HCT116 (cell line): ENCODE results near the gene DLG5. TPM values are rescaled to one million over a fixed set of nuclear protein-coding genes. Genes with fewer than 3 reads are reported as not detected.

Experiments
- ATAC-seq: fragments of 200-7000 bp; cut with Tn5 transposase; 2 replicates; pipeline ENCODE4 v1.9.1; 2020; ENCODE audit warnings: mild to moderate bottlenecking, moderate library complexity
- BruUV-seq: library from RNA; stranded (reverse); fragments of 400-500 nt; replicated peaks from 2 replicates; lab custom pipeline; 2021; lab: Mats Ljungman, UMichigan
- CTCF ChIA-PET: fragments of 300-600 bp; sonication (Branson Sonifier 250); formaldehyde crosslinking; loops from one replicate; lab custom pipeline; 2021; ENCODE audit warnings: antibody characterized with exemption; lab: Charles Lee
- POLR2A ChIA-PET: fragments of 300-600, 350-600 bp; sonication (Branson Sonifier 250); formaldehyde crosslinking; loops from one replicate; lab custom pipeline; 2021; ENCODE audit warnings: antibody characterized with exemption; lab: Charles Lee
- RAD21 ChIA-PET, 2 experiments: fragments of 300-600 bp; sonication (Branson Sonifier 250); formaldehyde crosslinking; loops; one replicate each; lab custom pipeline; 2023; ENCODE audit warnings: low total read pairs in 2 of 2; ENCODE audit not compliant: uncharacterized antibody in 2 of 2, unreplicated experiment in 2 of 2, low non-redundant PET in 1 of 2; lab: Charles Lee
- DNase-seq: peaks from one replicate; pipeline ENCODE4 v3.0.0-alpha.2; 2010; ENCODE audit warnings: low read depth, low spot score
- H2AFZ ChIP-seq: fragments of 200-600 bp; shearing (Covaris generic), sonication (generic); 2 replicates; pipeline ENCODE4 v1.6.1; 2017; ENCODE audit warnings: low read depth, mixed run types, mixed read lengths, antibody characterized with exemption, low read length; ENCODE audit not compliant: poor library complexity, severe bottlenecking
- H3K27ac ChIP-seq: 2 replicates; pipeline ENCODE4 v1.5.1; 2012; ENCODE audit warnings: low read depth, low read length
- H3K27me3 ChIP-seq: fragments of 200-600 bp; sonication (generic); 2 replicates; pipeline ENCODE4 v1.6.1; 2016; ENCODE audit warnings: mixed run types, low read length, mixed read lengths; ENCODE audit not compliant: insufficient read depth
- H3K36me3 ChIP-seq, 2 experiments: fragments of 200-500 bp in 1 of 2; fragments of 200-600 bp in 1 of 2; sonication (Bioruptor generic) in 1 of 2; sonication (generic) in 1 of 2; 2 replicates each; pipeline versions ENCODE4 v1.5.1 to v1.6.1; 2014 to 2016; ENCODE audit warnings: low read length in 2 of 2, inconsistent platforms in 1 of 2, mixed read lengths in 1 of 2, mixed run types in 1 of 2; ENCODE audit not compliant: insufficient read depth in 2 of 2, control insufficient read depth in 1 of 2
- H3K4me1 ChIP-seq, 2 experiments: fragments of 200-600 bp in 1 of 2; sonication (generic) in 1 of 2; 2 replicates each; pipeline versions ENCODE4 v1.5.1 to v1.6.1; 2012 to 2017; ENCODE audit warnings: low read length in 2 of 2, inconsistent platforms in 1 of 2, mild to moderate bottlenecking in 1 of 2, mixed read lengths in 1 of 2, mixed run types in 1 of 2, moderate library complexity in 1 of 2; ENCODE audit not compliant: insufficient read depth in 2 of 2, control insufficient read depth in 1 of 2
- H3K4me2 ChIP-seq: fragments of 200-600 bp; sonication (generic); 2 replicates; pipeline ENCODE4 v1.6.1; 2017; ENCODE audit warnings: mixed run types, low read length, mixed read lengths
- H3K4me3 ChIP-seq, 2 experiments: fragments of 200-600 bp in 1 of 2; sonication (generic) in 1 of 2; replicated peaks in 1 of 2; 2 replicates each; pipeline ENCODE4 v1.5.1; 2011 to 2016; ENCODE audit warnings: low read length in 2 of 2, control low read depth in 1 of 2, low read depth in 1 of 2, mild to moderate bottlenecking in 1 of 2, mixed read lengths in 1 of 2, mixed run types in 1 of 2
- H3K79me2 ChIP-seq: fragments of 200-600 bp; sonication (generic); 2 replicates; pipeline ENCODE4 v1.6.1; 2017; ENCODE audit warnings: mild to moderate bottlenecking, mixed run types, low read length, moderate library complexity, mixed read lengths; ENCODE audit not compliant: insufficient read depth
- H3K9ac ChIP-seq: fragments of 200-600 bp; sonication (generic); 2 replicates; pipeline ENCODE4 v1.6.1; 2016; ENCODE audit warnings: low read length, mixed read lengths
- H3K9me2 ChIP-seq: fragments of 200-600 bp; sonication (generic), shearing (Covaris generic); 2 replicates; pipeline ENCODE4 v1.6.1; 2017; ENCODE audit warnings: mixed run types, mild to moderate bottlenecking, moderate library complexity; ENCODE audit not compliant: insufficient read depth
- H3K9me3 ChIP-seq, 2 experiments: fragments of 200-500 bp in 1 of 2; fragments of 200-600 bp in 1 of 2; sonication (Bioruptor generic) in 1 of 2; sonication (generic) in 1 of 2; 2 replicates each; pipeline ENCODE4 v1.6.1; 2014 to 2017; ENCODE audit warnings: low read length in 2 of 2, mixed read lengths in 2 of 2, inconsistent platforms in 1 of 2, low read depth in 1 of 2, mild to moderate bottlenecking in 1 of 2, mixed run types in 1 of 2, moderate library complexity in 1 of 2; ENCODE audit not compliant: control insufficient read depth in 1 of 2, insufficient read depth in 1 of 2
- H4K20me1 ChIP-seq: fragments of 200-600 bp; sonication (generic), shearing (Covaris generic); 2 replicates; pipeline ENCODE4 v1.6.1; 2017; ENCODE audit warnings: mixed run types, mild to moderate bottlenecking, moderate library complexity; ENCODE audit not compliant: insufficient read depth
- CBX3 ChIP-seq: IDR thresholded peaks from 2 replicates; pipeline ENCODE4 v1.6.1; 2012; ENCODE audit warnings: low read depth
- CEBPB ChIP-seq: IDR thresholded peaks from 2 replicates; pipeline ENCODE4 v1.6.1; 2012; ENCODE audit warnings: low read depth
- CTCF ChIP-seq, 3 experiments: fragments of 200-600 bp in 1 of 3; sonication (generic) in 1 of 3; IDR thresholded peaks in 2 of 3; conservative IDR thresholded peaks in 1 of 3; 2 replicates each; pipeline ENCODE4 v1.5.1; 2012 to 2017; ENCODE audit warnings: low read depth in 2 of 3, low read length in 2 of 3, antibody characterized with exemption in 1 of 3, borderline replicate concordance in 1 of 3, control low read depth in 1 of 3, mild to moderate bottlenecking in 1 of 3, mixed read lengths in 1 of 3, mixed run types in 1 of 3, moderate library complexity in 1 of 3; ENCODE audit not compliant: insufficient read depth in 1 of 3
- EGR1 ChIP-seq: IDR thresholded peaks from 2 replicates; pipeline ENCODE4 v1.6.1; 2012; ENCODE audit warnings: low read depth
- ELF1 ChIP-seq: IDR thresholded peaks from 2 replicates; pipeline ENCODE4 v1.6.1; 2012; ENCODE audit warnings: low read depth, borderline replicate concordance
- EZH2 ChIP-seq: fragments of 200-600 bp; sonication (generic); IDR thresholded peaks from 2 replicates; pipeline ENCODE4 v1.6.1; 2017; ENCODE audit warnings: antibody characterized with exemption, mixed run types
- EZH2phosphoT487 ChIP-seq: fragments of 200-600 bp; IDR thresholded peaks from 2 replicates; pipeline ENCODE4 v1.6.1; 2018; ENCODE audit warnings: antibody characterized with exemption, borderline replicate concordance
- MAX ChIP-seq: IDR thresholded peaks from 2 replicates; pipeline ENCODE4 v1.6.1; 2012
- POLR2A ChIP-seq: IDR thresholded peaks from 2 replicates; pipeline ENCODE4 v1.7.0; 2011; ENCODE audit warnings: borderline replicate concordance; ENCODE audit not compliant: insufficient read depth, insufficient read length; ENCODE audit errors: extremely low read depth
- POLR2AphosphoS5 ChIP-seq: IDR thresholded peaks from 2 replicates; pipeline ENCODE4 v1.6.1; 2011; ENCODE audit warnings: mild to moderate bottlenecking, low read depth, low read length, moderate library complexity
- RAD21 ChIP-seq: IDR thresholded peaks from 2 replicates; pipeline ENCODE4 v1.6.1; 2012; ENCODE audit warnings: low read depth, mild to moderate bottlenecking
- REST ChIP-seq: IDR thresholded peaks from 2 replicates; pipeline ENCODE4 v1.6.1; 2012; ENCODE audit warnings: low read depth
- SIN3A ChIP-seq: IDR thresholded peaks from 2 replicates; pipeline ENCODE4 v1.6.1; 2012; ENCODE audit warnings: low read depth
- SP1 ChIP-seq: IDR thresholded peaks from 2 replicates; pipeline ENCODE4 v1.6.1; 2012; ENCODE audit warnings: low read depth
- SRF ChIP-seq: IDR thresholded peaks from 2 replicates; pipeline ENCODE4 v1.6.1; 2012; ENCODE audit warnings: low read depth
- TCF7L2 ChIP-seq: IDR thresholded peaks from 2 replicates; pipeline ENCODE4 v1.7.0; 2011; ENCODE audit warnings: borderline replicate concordance, inconsistent platforms; ENCODE audit not compliant: insufficient read depth, insufficient read length; ENCODE audit errors: extremely low read depth
- ZBTB33 ChIP-seq: IDR thresholded peaks from 2 replicates; pipeline ENCODE4 v1.6.1; 2011; ENCODE audit warnings: mild to moderate bottlenecking, low read length, moderate library complexity; ENCODE audit not compliant: insufficient replicate concordance; ENCODE audit errors: extremely low read depth
- ZFX ChIP-seq: fragments of 450-650 bp; IDR thresholded peaks from 2 replicates; pipeline ENCODE4 v1.6.1; 2017
- ZNF274 ChIP-seq: fragments of 200-500 bp; sonication (Bioruptor generic); IDR thresholded peaks from 2 replicates; pipeline ENCODE4 v1.6.1; 2014; ENCODE audit warnings: mild to moderate bottlenecking, low read depth, low read length, inconsistent platforms
- intact Hi-C: fragments of 100-400 bp; cut with micrococcal nuclease; formaldehyde crosslinking; loops from 2 replicates; pipeline ENCODE4 v1.10.0; 2022
- total RNA-seq: library from RNA; stranded (reverse); gene quantifications from one replicate; pipeline ENCODE4 v1.2.1, GENCODE V29; 2021; ENCODE audit not compliant: unreplicated experiment

Gene DLG5
- total RNA-seq, 1 experiment from 2014 or later: 44.8 TPM

GRCh38 chr10:77932016-77932715, 5.6 kb upstream of the DLG5 start:
- H3K27ac ChIP-seq: no peak overlapping the region
- no peaks in the 10 kb centered on the region for H3K79me2 ChIP-seq
- ChIA-PET RAD21 (no interaction called here), CTCF (no interaction called here), POLR2A (no interaction called here)
- ATAC-seq (no peak), DNase-seq (no peak)
- no peaks in the 10 kb centered on the region for H4K20me1 ChIP-seq
- H3K4me2 ChIP-seq: no peak overlapping the region
- no TSS peak for BruUV-seq
- no peaks in the 10 kb centered on the region for H3K36me3 ChIP-seq
- H3K4me1 ChIP-seq: peaks cover 2 to 7% of the 10 kb centered on the region in 2 experiments; a peak in 3 of 4 replicates
- no peaks in the 10 kb centered on the region for H3K27me3 ChIP-seq
- no peaks in the 10 kb centered on the region for H3K9me2 ChIP-seq
- H3K4me3 ChIP-seq: no peak overlapping the region
- H3K9ac ChIP-seq: no peak overlapping the region
- no peaks in the 10 kb centered on the region for H3K9me3 ChIP-seq
- intact Hi-C loops: no loop called here
- no peak for TF ChIP-seq CTCF (IDR thresholded peaks at IDR 0.05 in 2 of 3, conservative IDR thresholded peaks at IDR 0.05 in 1 of 3; ENCODE audit: borderline replicate concordance in 1 of 3, insufficient read depth in 1 of 3, low read depth in 2 of 3, low read length in 2 of 3)
- no peak for TF ChIP-seq REST
- TF ChIP-seq EZH2: no peak
- TF ChIP-seq POLR2A: no peak
- no peak for TF ChIP-seq RAD21
- no peak for TF ChIP-seq ELF1
- no peak for TF ChIP-seq EGR1
- TF ChIP-seq ZFX: no peak
- no peak for TF ChIP-seq POLR2AphosphoS5
- TF ChIP-seq ZBTB33: no peak
- TF ChIP-seq CEBPB: no peak
- TF ChIP-seq SIN3A: no peak
- TF ChIP-seq TCF7L2: no peak
- TF ChIP-seq ZNF274: no peak
- no peak for TF ChIP-seq MAX
- TF ChIP-seq SRF: no peak
- TF ChIP-seq CBX3: no peak
- no peak for TF ChIP-seq SP1
- TF ChIP-seq EZH2phosphoT487: no peak
- H2AFZ ChIP-seq: no peak overlapping the region
